Hepatic stellate cell (primary cell): ENCODE data around the gene ZNF33B.
"Not testable (repeated sequence)": the region's sequence is repeated elsewhere in the genome, so short reads cannot be mapped to it uniquely, and the experiment has no call there.

Source experiments
- DNase-seq: peaks from one replicate; pipeline ENCODE4 v3.0.0; 2011; ENCODE audit warnings: low spot score

The ZNF33B gene

DNA sequence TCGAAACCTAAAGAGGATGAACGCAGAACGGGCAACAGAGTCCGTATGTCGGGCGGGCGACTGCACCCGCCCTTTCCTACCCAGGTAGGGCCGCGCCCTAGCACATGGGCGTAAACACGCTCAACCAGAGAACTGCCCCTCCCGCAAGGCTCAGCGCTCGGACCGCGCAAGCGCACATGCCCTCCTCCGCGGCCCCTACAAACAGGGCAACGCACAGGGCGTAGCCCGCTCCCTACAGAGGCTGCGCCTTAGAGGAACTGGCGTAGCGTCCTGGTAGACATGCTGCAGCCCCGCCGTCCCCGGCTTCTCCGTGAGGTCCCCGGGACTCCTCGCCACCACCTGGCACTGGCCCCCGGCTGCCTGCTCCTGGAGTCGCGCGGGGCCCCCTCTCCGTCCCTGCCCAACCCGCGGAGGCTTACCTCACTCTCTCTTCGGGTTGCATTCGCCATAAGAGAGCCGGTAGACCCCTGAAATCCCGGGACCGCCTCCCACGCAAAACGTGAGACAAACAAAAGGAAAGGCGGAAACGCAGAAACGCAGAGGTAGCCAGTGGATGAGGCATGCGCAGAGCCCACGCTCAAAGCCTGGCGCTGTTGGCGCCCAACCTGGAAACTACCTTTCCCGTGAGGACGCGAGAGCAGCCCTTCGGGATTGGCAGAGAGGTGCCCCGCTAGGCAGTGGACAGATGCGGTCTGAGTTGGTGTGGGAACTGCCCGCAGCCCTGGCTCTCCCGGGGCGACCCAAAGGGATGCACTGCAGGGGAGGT, at the start of gene ZNF33B:
ZNF33B (minus strand) TSS at position 516 of the 766 bp plus-strand sequence. CDS start 1,642 bp downstream, outside the sequence.
- DNase-seq, result peak; percentile 86

DNA sequence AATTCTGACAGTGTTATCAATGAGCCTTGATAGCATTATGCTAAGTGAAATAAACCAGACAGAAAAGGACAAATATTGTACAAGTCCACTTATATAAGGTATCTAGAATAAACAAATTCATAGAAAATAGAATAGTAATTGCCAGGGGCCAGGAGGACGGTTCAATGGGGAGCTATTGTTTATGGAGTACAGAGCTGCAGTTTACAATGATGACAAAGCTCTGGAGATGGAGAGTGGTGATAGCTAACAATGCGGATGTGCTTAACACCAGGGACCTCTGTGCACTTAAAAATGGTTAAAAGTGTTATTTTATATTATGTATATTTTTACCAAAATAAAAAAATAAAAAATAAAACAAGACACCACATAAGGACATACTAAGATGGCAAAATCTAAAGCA, 46.1 kb upstream of the ZNF33B start:
- no peak for DNase-seq

DNA sequence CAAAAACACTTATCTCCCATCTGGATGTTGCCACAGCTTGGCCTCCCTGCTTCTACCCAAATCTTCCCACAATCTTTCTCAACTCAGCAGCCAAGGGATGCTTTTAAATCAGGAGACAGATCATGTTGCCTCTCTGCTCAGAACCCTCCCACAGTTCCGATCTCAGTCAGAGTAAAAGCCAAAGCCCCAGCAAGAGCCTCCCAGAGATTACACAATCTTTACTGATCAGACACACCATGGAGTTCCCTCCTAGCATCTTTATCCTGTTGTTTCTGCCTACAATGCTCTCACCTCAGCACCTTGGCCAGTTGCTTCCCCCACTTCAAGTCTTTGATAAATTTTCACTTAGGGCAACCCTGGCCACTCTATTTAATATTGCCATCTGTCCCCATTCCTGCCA, 41.9 kb upstream of the ZNF33B start:
- DNase-seq, result no peak

DNA sequence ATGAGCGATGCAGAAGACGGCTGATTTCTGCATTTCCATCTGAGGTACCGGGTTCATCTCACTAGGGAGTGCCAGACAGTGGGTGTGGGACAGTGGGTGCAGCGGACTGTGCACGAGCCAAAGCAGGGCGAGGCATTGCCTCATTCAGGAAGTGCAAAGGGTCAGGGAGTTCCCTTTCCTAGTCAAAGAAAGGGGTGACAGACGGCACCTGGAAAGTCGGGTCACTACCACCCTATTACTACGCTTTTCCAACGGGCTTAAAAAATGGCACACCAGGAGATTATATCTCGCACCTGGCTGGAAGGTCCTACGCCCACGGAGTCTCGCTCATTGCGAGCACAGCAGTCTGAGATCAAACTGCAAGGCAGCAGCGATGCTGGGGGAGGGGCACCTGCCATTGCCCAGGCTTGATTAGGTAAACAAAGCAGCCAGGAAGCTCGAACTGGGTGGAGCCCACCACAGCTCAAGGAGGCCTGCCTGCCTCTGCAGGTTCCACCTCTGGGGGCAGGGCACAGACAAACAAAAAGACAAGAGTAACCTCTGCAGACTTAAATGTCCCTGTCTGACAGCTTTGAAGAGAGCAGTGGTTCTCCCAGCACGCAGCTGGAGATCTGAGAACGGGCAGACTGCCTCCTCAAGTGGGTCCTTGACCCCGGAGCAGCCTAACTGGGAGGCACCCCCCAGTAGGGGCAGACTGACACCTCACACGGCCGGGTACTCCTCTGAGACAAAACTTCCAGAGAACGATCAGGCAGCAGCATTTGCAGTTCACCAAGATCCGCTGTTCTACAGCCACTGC, 27.0 kb upstream of the ZNF33B start:
- DNase-seq, result not testable (repeated sequence)

DNA sequence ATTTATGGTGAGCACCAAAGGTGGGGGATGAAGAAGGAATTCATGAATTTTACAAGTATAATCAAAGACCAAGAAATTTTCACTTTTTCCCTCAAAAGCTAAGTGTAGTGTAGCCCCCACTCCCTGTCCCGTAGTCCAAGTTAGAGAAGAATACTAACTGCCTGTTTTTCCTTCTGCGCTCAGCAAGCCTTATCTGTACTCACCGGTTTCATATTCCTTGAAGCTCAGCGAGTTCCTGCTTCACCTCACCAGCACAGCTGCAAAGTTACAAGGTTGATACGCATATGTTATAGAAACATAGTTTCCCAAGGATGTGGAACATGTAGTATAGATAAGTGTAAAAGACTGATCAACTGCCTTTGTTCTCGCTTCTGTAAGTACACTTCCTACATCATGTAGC, 16.0 kb upstream of the ZNF33B start:
- no peak for DNase-seq

DNA sequence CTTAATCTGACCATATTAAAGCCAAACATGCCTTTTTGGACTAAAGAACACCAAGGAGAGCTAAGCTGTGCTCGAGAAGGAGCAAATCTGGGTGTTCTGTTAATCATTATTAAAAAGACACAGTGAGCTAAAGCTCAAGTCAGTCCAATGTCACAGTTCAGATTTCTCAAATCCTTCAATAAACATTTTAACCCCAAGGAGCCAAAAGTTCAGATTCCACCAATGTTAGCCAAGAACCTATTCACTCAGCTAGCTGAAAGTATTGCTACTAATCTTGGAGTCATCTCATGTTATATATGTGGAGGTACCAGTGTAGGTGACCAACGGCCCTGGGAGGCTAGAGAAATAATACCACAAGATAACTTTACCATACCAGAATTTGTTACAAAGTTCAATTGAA, 14.5 kb upstream of the ZNF33B start:
- DNase-seq, result no peak

DNA sequence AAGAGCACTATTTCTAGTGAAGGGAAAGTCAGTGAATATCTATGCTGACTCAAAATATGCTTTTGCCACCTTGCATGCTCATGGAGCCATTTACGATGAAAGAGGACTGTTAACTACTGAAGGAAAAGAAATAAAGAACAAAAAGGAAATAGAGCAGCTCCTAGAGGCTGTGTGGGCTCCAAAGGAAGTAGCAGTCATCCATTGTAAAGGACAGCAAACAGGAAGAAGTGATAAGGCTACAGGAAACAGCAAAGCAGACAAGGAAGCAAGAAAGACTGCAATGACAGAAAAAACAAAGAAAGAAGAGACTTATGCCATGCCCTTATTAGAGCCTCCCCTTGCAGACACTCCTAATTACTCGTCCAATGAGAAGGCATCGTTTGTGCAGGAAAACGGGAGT, 12.0 kb upstream of the ZNF33B start:
- no peak for DNase-seq

DNA sequence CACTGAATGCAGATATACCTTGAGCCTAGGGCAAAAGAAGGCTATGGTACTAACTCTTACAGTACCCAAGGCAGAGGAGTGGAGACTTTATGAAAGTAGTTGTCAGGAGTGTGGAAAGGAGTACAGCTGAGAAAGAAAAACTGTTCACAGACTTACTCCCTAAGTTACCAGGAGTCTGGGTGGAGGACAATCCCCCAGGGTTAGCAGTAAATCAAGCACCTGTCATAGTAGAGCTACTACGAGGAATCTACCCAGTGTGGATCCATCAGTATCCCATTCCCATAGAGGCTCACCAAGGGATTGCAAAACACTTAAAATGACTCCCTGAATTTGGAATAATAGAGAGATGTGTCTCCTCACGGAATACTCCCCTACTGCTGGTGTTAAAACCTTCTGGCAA, 10.1 kb upstream of the ZNF33B start:
- no peak for DNase-seq

DNA sequence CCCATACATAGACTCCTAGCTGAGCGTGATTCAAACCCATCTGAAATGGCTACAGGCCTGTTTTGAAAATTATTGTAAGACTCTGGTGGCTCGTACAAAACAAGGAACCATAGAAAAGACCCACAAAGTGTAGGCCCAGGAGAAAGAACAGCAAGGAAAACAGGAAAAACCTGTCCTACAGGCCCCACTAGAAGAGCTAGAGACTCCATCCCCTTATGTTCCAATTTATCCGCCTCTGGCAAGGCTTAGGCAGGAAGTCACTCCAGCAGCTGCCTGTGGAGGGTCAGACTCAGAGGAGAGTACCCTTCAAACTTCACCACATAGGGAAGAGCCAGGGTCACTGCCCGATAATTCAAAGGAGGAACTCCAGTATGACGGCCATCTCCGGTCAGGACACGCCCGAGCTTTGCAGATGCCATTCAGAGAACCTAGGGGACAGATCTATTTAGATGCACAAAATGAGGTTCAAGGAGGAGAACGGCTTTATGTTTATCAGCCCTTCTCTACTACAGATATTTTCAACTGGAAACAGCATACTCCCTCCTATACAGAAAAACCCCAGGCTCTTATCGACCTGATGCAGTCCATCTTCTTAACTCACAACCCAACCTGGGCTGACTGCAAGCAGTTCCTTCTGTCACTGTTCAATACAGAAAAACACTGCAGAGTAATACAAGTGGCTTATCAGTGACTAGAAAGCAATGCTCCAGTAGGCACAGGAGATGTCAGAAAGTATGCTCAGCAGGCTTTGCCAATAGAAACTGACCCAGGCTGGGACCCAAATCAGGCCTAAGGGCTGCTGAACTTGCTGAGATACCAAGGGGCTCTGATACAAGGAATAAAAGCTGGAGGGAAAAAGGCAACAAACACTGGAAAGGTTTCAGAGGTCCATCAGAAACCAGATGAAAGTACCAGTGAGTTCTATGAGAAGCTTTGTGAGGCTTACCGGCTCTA, 8.6 kb upstream of the ZNF33B start:
- DNase-seq, result no peak

DNA sequence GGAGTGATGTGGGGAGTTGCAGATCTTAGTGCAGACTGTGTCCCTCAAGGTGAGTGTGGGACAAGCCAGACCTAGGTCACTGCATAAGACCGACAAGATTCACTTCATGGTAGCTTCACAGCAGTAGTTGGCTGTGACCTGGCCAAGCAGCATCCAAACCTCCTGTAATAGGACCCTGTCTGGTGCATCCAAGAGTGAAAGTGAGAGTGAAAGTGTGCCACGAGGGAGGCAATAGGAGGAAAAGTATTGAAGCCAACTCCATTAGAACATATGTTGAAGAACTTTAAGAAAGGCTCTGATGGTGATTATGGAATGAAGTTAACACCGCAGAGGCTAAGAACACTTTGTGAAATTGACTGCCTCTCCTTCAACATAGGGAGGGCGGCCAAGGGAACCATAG, 7.8 kb upstream of the ZNF33B start:
- no peak for DNase-seq

DNA sequence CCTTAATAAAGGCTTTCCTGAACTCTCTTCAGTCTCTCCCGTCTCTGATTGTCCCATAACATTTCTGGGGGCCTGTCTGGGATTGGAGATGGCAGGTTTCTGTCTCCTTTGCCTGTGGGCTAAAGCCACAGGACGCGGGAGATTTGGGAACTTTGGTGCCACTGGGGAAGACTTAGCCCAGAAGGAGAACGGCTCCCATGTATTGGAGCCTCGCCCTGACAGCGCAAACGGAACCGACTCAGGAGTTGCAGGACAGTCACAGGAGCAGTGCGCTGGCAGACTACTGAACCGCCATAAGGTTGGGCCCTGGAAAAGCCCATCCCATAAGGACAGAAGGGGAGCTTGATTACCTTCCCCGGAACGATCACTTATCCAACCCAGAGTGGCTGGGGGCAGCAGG, 7.1 kb upstream of the ZNF33B start:
- DNase-seq, result no peak

DNA sequence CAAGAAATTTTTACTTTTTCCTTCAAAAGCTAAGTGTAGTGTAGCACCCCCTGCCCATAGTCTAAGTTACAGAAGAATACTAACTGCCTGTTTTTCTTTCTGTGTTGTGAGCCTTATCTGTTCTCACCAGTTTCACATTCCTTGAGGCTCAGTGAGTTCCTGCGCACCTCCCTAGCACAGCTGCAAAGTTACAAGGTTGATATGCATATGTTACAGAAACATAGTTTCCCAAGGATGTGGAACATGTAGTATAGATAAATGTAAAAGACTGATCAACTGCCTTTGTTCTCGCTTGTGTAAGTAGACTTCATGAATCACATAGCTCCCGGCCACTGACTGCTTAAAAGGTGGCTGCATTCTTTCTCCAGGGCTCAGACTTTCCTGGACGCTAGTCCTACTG, 6.7 kb upstream of the ZNF33B start:
- DNase-seq, result no peak

DNA sequence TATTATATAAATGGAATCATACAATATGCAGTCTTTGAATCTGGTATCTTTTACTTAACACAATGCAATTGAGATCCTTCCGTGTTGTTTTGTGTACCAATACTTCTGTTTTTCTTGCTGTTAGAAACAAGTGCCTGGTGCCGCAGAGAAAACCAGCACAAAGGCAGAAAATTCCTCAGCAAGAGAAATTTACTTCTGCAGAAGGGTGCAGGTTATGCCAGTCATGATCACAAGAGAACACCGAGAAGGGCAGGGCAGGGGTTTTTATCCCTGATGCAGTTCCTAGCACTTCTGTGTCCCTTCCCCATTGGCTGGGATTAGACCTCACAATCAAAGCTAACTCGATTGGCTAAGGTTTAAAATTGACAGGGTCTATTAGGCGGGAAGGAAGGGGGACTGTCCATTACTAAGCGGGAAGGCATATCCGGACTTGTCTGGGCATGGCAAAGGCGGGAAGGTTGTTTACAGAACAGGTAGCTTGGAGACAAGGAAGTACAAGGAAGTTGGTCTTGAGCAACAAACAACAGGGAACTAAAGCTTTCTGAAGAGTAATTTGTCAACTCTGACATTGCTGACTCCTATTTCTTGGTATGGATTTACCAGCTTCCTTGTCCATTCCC, 2.4 kb upstream of the ZNF33B start:
- no peak for DNase-seq

DNA sequence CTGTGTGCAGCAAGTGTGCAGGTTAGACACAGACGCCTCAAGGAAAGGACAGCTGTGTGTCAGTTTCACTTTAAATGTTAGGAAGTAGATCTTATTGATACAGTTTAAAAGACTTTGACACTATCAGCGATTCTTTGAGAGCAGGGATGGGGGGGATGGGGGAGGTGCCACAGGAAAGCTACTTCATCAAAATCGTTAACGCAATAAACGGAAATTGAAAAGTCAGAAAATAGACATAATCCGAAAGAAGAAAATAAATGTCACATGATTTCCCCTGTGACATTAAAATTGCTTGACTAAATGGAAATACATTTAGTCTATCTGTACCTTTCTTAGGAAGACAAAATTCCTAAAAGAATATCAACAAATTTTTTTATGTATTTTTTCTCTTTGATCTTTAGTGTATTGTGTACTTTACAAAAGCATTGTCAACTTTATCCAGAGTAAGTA, 476 bp upstream of the ZNF33B start:
- no peak for DNase-seq

DNA sequence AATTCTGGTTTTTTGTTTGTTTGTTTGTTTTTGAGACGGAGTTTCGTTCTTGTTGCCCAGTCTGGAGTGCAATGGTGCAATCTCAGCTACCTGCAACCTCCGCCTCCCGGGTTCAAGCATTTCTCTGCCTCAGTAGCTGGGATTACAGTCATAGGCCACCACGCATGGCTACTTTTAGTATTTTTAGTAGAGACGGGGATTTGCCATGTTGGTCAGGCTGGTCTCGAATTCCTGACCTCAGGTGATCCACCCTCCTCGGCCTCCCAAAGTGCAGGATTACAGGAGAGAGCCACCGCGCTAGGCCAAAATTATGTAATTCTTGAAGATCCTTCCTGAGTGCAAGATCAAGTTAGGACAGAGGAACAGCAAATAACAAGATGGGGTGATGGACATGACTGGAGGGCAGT, 719 bp downstream of the ZNF33B start:
- DNase-seq, result no peak

DNA sequence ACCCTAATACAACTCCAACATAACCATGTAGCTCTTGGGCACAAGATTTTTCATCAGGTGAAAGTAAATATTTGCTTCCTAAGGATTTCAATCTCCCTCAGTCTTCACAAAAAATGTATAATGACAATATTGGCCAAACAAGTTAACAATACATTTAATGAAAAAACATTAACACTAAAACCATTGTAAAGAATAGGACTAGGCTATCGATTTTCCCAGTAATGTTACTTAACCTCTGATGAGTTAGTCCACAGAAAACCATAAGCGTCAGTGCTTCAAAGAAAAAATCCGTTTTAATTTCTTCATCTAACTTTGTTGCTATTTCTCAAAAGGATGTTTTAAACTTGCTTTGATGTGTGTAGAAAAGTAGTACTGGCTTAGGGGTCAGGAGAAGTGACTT, 1.2 kb downstream of the ZNF33B start:
- DNase-seq, result no peak

DNA sequence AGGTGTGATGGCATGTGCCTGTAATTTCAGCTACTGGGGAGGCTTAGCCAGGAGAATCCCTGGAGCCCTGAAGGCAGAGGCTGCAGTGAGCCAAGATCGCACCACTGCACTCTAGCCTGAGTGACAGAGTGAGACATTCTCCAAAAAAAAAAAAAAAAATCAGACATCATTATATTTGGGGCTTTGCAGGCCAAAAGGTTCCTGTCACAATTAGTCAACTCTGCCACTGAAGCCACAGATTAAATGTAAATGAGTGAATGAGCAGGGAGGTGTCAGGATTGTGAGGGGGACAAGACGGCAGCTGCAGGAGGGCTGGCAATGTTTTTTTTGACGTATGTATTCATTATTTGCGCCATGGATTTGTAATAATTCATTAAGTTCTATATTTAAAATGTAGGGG, 3.3 kb downstream of the ZNF33B start:
- no peak for DNase-seq

DNA sequence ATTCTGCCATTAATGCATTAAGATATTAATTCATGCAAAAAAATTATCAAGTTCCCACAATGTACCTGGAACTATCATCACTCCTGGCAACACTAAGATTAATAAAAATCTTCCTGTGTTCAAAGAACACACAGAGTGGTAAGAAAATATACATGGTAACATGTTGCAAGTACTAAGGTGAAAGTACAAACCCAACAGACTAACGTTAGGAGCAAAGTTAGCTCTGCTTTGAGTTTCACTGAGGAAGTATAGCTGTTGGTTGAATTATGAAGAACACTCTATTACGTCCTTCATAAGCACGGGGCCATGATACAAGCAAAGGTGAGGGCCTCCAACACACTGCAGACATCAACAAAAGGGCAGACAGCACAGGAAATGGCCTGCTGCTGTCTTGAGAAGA, 5.8 kb downstream of the ZNF33B start:
- DNase-seq, result no peak

DNA sequence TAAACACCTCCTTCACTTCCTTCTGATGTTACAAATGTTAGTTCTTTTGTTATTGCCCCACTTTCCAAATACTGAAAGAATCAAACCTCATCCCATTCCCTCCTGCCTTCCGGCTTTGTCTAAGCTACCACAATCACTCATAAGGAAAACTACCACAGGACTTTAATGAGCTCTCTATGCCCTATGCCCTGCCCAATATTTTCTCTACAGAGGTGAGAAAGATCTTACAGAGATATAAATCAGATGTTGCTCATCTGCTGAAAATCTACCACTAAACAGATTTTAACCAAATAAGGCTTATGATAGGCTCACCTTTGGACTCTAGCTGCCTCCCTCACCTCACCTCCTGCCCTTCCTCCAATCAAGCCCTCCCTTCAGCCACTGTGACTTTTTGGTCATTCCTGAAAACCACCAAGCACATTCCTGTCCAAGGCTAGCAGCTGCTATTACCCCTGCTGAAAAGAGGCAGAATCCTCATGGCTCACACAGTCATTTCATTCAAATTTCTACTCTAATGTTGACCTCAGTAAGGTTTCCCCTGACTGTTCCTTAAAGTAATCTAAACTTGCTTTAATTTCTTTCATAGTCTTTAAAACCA, 7.7 kb downstream of the ZNF33B start:
- no peak for DNase-seq

DNA sequence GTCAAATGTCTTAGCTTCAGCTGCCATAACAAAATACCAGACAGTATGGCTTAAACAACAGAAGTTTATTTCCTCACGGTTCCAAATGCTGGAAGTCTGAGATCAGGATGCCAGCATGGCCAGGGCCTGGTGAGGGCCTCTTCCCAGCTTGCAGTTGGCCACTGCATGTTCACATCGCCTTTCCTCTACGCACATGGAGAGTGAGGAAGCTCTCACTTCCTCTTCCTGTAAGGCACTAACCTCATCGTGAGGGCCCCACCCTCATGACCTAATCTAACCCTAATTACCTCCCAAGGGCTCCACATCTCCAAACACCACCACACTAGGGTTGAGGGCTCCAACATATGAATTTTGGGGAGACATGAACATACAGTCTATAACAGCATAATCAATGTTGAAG, 14.4 kb downstream of the ZNF33B start:
- no peak for DNase-seq

DNA sequence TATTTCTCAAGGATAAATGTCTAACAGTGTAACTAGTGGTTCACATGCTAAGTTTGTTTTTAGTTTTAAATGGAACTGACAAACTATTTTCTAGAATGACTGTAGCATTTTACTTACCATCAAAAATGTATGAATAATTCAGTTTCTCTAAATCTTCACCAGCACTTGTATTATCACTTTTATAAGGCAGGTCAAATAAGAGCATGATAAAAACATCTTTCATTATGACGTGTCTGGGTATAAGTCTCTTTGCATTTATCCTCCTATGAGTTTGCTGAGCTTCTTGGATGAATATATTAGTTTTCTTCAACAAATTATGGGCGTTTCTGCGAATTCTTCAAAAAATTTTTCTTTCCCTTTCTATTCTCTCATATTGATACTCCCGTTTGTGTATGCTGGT, 19.9 kb downstream of the ZNF33B start:
- DNase-seq, result no peak

DNA sequence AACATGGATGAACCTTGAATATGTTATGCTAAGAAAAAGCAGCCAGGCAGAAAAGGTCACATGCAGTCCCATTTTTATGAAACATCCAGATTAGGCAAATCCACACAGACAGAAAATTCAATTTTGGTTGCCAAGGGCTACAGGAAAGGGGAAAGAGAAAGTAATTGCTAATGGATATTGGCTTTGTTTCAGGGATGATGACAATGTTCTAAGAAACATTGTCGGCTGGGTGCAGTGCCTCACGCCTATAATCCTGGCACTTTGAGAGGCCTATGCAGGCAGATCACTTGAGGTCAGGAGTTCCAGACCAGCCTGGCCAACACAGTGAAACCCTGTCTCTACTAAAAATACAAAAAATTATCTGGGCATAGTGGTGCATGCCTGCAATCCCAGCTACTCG, 23.0 kb downstream of the ZNF33B start:
- DNase-seq, result no peak
